ENCODE data around the gene GP9. TPM values are rescaled to one million over a fixed set of nuclear protein-coding genes. Genes with fewer than 3 reads are reported as not detected.
A peak's percentile ranks its signal among the peaks of the same experiment; 100 is the strongest.
"Not testable (repeated sequence)": the region's sequence is repeated elsewhere in the genome, so short reads cannot be mapped to it uniquely, and the experiment has no call there.

Gene GP9
- total RNA-seq, 1 experiment from 2014 or later: not detected

DNA sequence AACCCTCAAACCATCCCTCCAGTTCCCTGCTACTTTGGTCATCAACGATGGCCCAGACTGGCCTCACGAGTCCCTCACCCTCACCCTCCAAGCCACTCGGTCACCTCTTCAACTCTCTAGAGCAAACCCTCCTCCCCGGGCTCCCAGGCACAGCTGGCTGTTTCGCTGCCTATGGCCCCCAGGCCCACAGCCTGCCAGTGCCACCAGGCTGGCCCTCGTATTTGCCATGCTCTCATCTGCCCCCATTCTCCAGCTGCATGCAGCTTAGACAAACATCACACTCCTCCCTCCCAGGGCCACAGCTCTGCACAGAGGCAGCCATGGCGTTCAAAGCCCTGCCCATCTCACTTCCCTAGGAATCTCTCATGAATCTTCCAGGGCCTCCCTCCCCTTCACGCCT is 47.2 kb downstream of the GP9 start:
- no CpG with 5 or more reads among the region's 8 CpGs for WGBS (ENCODE audit: extremely low coverage, insufficient read length, low lambda C conversion rate)
- Histone ChIP-seq H4K91ac (ENCODE audit: insufficient read length, low read depth, low read length) (no peak overlapping the region), H3K23me2 (ENCODE audit: insufficient read length, low read depth, low read length, poor library complexity, severe bottlenecking) (no peaks in the 10 kb centered on the region), H4K5ac (ENCODE audit: insufficient read length, low read depth, low read length) (no peak overlapping the region), H2BK20ac (ENCODE audit: low read depth, low read length, poor library complexity, severe bottlenecking) (no peak overlapping the region), H3K56ac (ENCODE audit: insufficient read length, low read depth, low read length) (no peak overlapping the region), H2BK12ac (ENCODE audit: insufficient read length, low read depth, low read length) (no peak overlapping the region), H2BK15ac (ENCODE audit: low read depth, low read length) (no peak overlapping the region), H3K27ac (ENCODE audit: insufficient read length, low read depth, low read length) (no peak overlapping the region), H3K4me1 (ENCODE audit: insufficient read depth, low read length) (no peaks in the 10 kb centered on the region), H2BK120ac (ENCODE audit: low read depth, low read length, poor library complexity, severe bottlenecking) (no peak overlapping the region), H2AK5ac (ENCODE audit: insufficient read length, low read length) (no peak overlapping the region), H3K4ac (ENCODE audit: low read depth, low read length) (no peak overlapping the region), H2BK5ac (ENCODE audit: insufficient read length, low read length) (no peak overlapping the region), H2AFZ (ENCODE audit: low read length) (no peak overlapping the region), H3K18ac (ENCODE audit: insufficient read length, low read depth, low read length) (no peak overlapping the region), H3K23ac (ENCODE audit: insufficient read length, low read depth, low read length) (no peak overlapping the region), H3K9ac (ENCODE audit: extremely low read depth, insufficient read length, low read length) (no peak overlapping the region), H3K14ac (ENCODE audit: insufficient read depth, low read length) (no peak overlapping the region), H3K27me3 (ENCODE audit: insufficient read depth, low read length) (no peaks in the 10 kb centered on the region), H3K4me2 (ENCODE audit: insufficient read depth, insufficient read length, low read length) (no peak overlapping the region), H3K9me3 (ENCODE audit: control insufficient read depth, low read depth, low read length) (no peaks in the 10 kb centered on the region), H4K20me1 (ENCODE audit: control insufficient read depth, insufficient read depth, insufficient read length) (no peaks in the 10 kb centered on the region), H3K79me2 (ENCODE audit: insufficient read depth, low read length) (peaks cover 2% of the 10 kb centered on the region; the same call in 1 of the 2 replicates), H3K79me1 (ENCODE audit: insufficient read depth, low read depth, low read length, poor library complexity, severe bottlenecking) (no peaks in the 10 kb centered on the region), H4K8ac (replicated peaks; ENCODE audit: insufficient read length, low read depth, low read length) (no peak overlapping the region), H3T11ph (ENCODE audit: low read length) (no peak overlapping the region)
- no peaks in the 10 kb centered on the region for H3K9me3 Mint-ChIP-seq
- H3K27ac Mint-ChIP-seq: peak overlapping the region; percentile 28 to 90 (median 56); a peak in 6 of 7 replicates
- H3K36me3 Mint-ChIP-seq (ENCODE audit: insufficient read depth in 1 of 3, low read depth in 3 of 3): peaks cover 4 to 9% (median 6%) of the 10 kb centered on the region in 3 experiments; a peak in 5 of 7 replicates
- TF ChIP-seq, protein P1, sequence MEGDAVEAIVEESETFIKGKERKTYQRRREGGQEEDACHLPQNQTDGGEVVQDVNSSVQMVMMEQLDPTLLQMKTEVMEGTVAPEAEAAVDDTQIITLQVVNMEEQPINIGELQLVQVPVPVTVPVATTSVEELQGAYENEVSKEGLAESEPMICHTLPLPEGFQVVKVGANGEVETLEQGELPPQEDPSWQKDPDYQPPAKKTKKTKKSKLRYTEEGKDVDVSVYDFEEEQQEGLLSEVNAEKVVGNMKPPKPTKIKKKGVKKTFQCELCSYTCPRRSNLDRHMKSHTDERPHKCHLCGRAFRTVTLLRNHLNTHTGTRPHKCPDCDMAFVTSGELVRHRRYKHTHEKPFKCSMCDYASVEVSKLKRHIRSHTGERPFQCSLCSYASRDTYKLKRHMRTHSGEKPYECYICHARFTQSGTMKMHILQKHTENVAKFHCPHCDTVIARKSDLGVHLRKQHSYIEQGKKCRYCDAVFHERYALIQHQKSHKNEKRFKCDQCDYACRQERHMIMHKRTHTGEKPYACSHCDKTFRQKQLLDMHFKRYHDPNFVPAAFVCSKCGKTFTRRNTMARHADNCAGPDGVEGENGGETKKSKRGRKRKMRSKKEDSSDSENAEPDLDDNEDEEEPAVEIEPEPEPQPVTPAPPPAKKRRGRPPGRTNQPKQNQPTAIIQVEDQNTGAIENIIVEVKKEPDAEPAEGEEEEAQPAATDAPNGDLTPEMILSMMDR (conservative IDR thresholded peaks at IDR 0.05): no peak
- no peak overlapping the region for H3K4me3 Mint-ChIP-seq
- no peaks in the 10 kb centered on the region for H3K27me3 Mint-ChIP-seq (ENCODE audit: low read depth)
- no peak for DNase-seq
- no peaks in the 10 kb centered on the region; a peak in 1 of 4 replicates for H3K4me1 Mint-ChIP-seq

DNA sequence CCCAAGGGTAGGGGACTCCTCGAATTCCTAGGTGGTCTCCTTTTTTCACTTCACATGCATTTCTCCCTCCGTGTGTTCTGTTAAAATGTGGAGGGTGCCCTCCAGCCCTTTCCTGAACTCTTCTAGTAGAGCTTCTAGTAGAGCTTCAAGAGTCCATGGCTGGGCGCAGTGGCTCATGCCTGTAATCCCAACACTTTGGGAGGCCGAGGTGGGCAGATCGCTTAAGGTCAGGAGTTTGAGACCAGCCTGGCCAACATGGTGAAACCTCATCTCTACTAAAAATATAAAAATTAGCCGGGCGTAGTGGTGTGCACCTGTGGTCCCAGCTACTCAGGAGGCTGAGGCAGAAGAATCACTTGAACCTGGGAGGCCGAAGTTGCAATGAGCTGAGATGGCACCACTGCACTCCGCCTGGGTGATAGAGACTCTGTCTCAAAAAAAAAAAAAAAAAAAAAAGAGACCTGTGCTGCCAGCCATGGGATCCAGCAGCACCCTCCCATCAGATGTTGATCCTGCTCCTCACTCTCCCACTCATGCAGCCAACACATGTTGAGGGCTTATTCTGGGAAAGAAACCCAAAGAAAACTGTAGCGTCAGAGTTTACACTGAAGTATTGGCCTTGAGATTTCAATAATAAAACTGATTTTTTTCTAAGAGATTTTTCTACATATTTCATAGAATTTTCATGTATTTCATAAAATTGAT is 50.6 kb downstream of the GP9 start:
- not testable (repeated sequence) for H2BK120ac ChIP-seq (ENCODE audit: low read depth, low read length, poor library complexity, severe bottlenecking); H3K27ac ChIP-seq (ENCODE audit: insufficient read length, low read depth, low read length); H3K4ac ChIP-seq (ENCODE audit: low read depth, low read length); H3K27me3 ChIP-seq (ENCODE audit: insufficient read depth, low read length); H3K56ac ChIP-seq (ENCODE audit: insufficient read length, low read depth, low read length); H2BK20ac ChIP-seq (ENCODE audit: low read depth, low read length, poor library complexity, severe bottlenecking); H3K4me1 ChIP-seq (ENCODE audit: insufficient read depth, low read length); H3T11ph ChIP-seq (ENCODE audit: low read length); H3K18ac ChIP-seq (ENCODE audit: insufficient read length, low read depth, low read length); H2BK5ac ChIP-seq (ENCODE audit: insufficient read length, low read length); H4K8ac ChIP-seq (replicated peaks; ENCODE audit: insufficient read length, low read depth, low read length); H3K9me3 ChIP-seq (ENCODE audit: control insufficient read depth, low read depth, low read length); H3K14ac ChIP-seq (ENCODE audit: insufficient read depth, low read length); H3K79me2 ChIP-seq (ENCODE audit: insufficient read depth, low read length); H3K27me3 Mint-ChIP-seq (ENCODE audit: low read depth); H3K9me3 Mint-ChIP-seq; H4K20me1 ChIP-seq (ENCODE audit: control insufficient read depth, insufficient read depth, insufficient read length); H4K5ac ChIP-seq (ENCODE audit: insufficient read length, low read depth, low read length); H3K4me2 ChIP-seq (ENCODE audit: insufficient read depth, insufficient read length, low read length); H3K79me1 ChIP-seq (ENCODE audit: insufficient read depth, low read depth, low read length, poor library complexity, severe bottlenecking); H3K23ac ChIP-seq (ENCODE audit: insufficient read length, low read depth, low read length); H3K4me3 Mint-ChIP-seq; H2AK5ac ChIP-seq (ENCODE audit: insufficient read length, low read length); DNase-seq; H3K27ac Mint-ChIP-seq; H3K23me2 ChIP-seq (ENCODE audit: insufficient read length, low read depth, low read length, poor library complexity, severe bottlenecking); H2BK15ac ChIP-seq (ENCODE audit: low read depth, low read length); H4K91ac ChIP-seq (ENCODE audit: insufficient read length, low read depth, low read length); H3K9ac ChIP-seq (ENCODE audit: extremely low read depth, insufficient read length, low read length); H2BK12ac ChIP-seq (ENCODE audit: insufficient read length, low read depth, low read length); H3K36me3 Mint-ChIP-seq (ENCODE audit: insufficient read depth in 1 of 3, low read depth in 3 of 3); H2AFZ ChIP-seq (ENCODE audit: low read length)
- peaks cover 14 to 17% of the 10 kb centered on the region in 2 experiments for H3K4me1 Mint-ChIP-seq
- WGBS (ENCODE audit: extremely low coverage, insufficient read length, low lambda C conversion rate): no CpG with 5 or more reads among the region's 10 CpGs

Measured in H9 (cell line).